HG03558 (cell line): ENCODE data around the gene CPE.
"Not testable (repeated sequence)": the region's sequence is repeated elsewhere in the genome, so short reads cannot be mapped to it uniquely, and the experiment has no call there.

Experiments used
- ATAC-seq: cut with Tn5 transposase; IDR thresholded peaks from one replicate; pipeline ENCODE4 v1.9.1; 2021; ENCODE audit warnings: moderate number of reproducible peaks; ENCODE audit not compliant: unreplicated experiment; ENCODE audit errors: extremely low read depth

The CPE gene

GRCh38 chr4:165378745-165379677 is at the start of gene CPE:
Gene CPE, plus strand, starts transcription at chr4:165379008. Its CDS starts 214 bp downstream, at chr4:165379222.
- ATAC-seq: peak; percentile 78

- no peak for ATAC-seq
These were observed 48.7 kb upstream of the CPE start for GRCh38 chr4:165330071-165330470.

GRCh38 chr4:165330666-165331065 is 48.1 kb upstream of the CPE start:
- ATAC-seq: no peak

- ATAC-seq: no peak
These were observed 47.4 kb upstream of the CPE start for GRCh38 chr4:165331359-165331758.

- no peak for ATAC-seq
These were observed 47.0 kb upstream of the CPE start for GRCh38 chr4:165331823-165332222.

- no peak for ATAC-seq
These were observed 46.3 kb upstream of the CPE start for GRCh38 chr4:165332502-165332901.

GRCh38 chr4:165335163-165335703 is 43.6 kb upstream of the CPE start:
- no peak for ATAC-seq

GRCh38 chr4:165336743-165337142 is 42.1 kb upstream of the CPE start:
- ATAC-seq: no peak

GRCh38 chr4:165342340-165342739 is 36.5 kb upstream of the CPE start:
- ATAC-seq: not testable (repeated sequence)

GRCh38 chr4:165343353-165344191 is 35.2 kb upstream of the CPE start:
- no peak for ATAC-seq

- no peak for ATAC-seq
These were observed 33.0 kb upstream of the CPE start for GRCh38 chr4:165345666-165346417.

- no peak for ATAC-seq
These were observed 30.9 kb upstream of the CPE start for GRCh38 chr4:165347647-165348569.

GRCh38 chr4:165351359-165352130 is 27.3 kb upstream of the CPE start:
- ATAC-seq: no peak

- no peak for ATAC-seq
These were observed 22.9 kb upstream of the CPE start for GRCh38 chr4:165355900-165356300.

GRCh38 chr4:165359506-165359905 is 19.3 kb upstream of the CPE start:
- ATAC-seq: no peak

GRCh38 chr4:165360041-165360695 is 18.6 kb upstream of the CPE start:
- ATAC-seq: no peak

GRCh38 chr4:165360985-165361670 is 17.7 kb upstream of the CPE start:
- no peak for ATAC-seq
